ENCODE measurements around the gene EVI2A. TPM values are rescaled to one million over a fixed set of nuclear protein-coding genes. Genes with fewer than 3 reads are reported as not detected.

Gene EVI2A
- total and polyA plus RNA-seq, 9 of the 15 experiments (the other 6 are each of a cell fraction or from before 2014, with no cell fraction given), result 0.06 to 0.37 (median 0.15) TPM; not detected in 3

DNA sequence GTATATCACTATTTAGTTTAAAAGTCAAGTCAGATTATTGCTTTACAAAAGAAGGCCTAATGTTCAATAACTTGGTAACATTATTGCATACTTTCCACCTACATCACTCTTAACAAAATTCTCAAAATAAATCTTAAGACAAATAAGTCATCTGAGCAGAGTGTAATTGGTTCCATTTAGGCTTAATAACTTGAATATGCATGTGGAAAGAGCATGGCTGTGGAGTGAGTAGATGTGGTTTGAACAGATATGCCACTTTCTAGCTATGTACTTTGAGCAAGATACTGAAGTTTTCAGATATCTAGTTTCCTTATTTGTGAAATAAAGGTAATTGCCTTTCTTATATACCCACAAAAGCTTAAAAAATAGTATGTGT, 6.7 kb upstream of the EVI2A start (continued):
- no peak for TF ChIP-seq RBM34 (IDR thresholded peaks at IDR 0.05; ENCODE audit: borderline replicate concordance, insufficient read depth, low read length)

DNA sequence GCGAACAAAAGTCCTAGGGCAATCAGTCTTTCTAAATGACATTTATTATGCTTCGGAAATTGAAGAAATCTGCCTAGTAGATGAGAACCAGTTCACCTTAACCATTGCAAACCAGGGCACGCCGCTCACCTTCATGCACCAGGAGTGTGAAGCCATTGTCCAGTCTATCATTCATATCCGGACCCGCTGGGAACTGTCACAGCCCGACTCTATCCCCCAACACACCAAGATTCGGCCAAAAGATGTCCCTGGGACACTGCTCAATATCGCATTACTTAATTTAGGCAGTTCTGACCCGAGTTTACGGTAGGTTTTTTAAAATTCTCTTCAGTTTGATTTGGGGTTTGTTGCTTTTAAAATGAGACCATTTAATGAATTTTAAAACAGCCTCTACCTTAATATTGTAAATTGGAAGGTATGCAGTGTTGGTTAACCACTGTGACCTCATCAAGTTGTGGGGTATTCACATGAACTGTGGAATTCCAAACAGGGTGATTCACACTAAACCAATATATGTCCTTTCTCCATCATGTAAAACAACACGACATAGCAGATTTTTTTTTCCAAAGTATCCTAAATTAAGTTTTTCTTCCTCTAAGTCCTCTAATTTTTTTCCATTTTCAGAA, 6.2 kb upstream of the EVI2A start:
- no peaks in the 10 kb centered on the region; a peak in 1 of 5 replicates for H3K4me1 ChIP-seq (replicated peaks in 1 of 2; ENCODE audit: control insufficient read depth in 2 of 2, insufficient read depth in 2 of 2, low read length in 2 of 2)
- POLR2A ChIA-PET, result no interaction called here
- DNase-seq (ENCODE audit: extremely low read depth in 1 of 4, low spot score in 3 of 4), result no peak
- intact Hi-C loops (cut with micrococcal nuclease), result no loop called here
- in situ Hi-C loops (cut with MboI), result no loop called here
- no peak overlapping the region for H3K4me3 ChIP-seq
- H3K9me3 ChIP-seq (replicated peaks; ENCODE audit: control insufficient read depth, insufficient read depth, low read depth, low read length), result no peaks in the 10 kb centered on the region
- 89% methylated on average over 12 of the region's 12 CpGs for WGBS (ENCODE audit: insufficient coverage, low coverage, missing lambda C conversion rate)
- no peak overlapping the region for H3K27ac ChIP-seq (ENCODE audit: extremely low read depth, low read depth, low read length)
- H4K20me1 ChIP-seq (replicated peaks; ENCODE audit: control insufficient read depth, insufficient read depth, low read length), result no peaks in the 10 kb centered on the region
- no peak overlapping the region for H3K4me2 ChIP-seq (ENCODE audit: insufficient read depth, low read length)
- no peaks in the 10 kb centered on the region for H3K27me3 ChIP-seq (ENCODE audit: control insufficient read depth in 2 of 2, insufficient read depth in 2 of 2, low read length in 2 of 2)
- TF ChIP-seq SNIP1 (IDR thresholded peaks at IDR 0.05; ENCODE audit: low read depth) (no peak), SMARCB1 (IDR thresholded peaks at IDR 0.05; ENCODE audit: insufficient read length, low read depth) (no peak), ESRRA (IDR thresholded peaks at IDR 0.05; ENCODE audit: borderline replicate concordance, low read depth) (no peak), E2F3 (CRISPR knock-in tag; IDR thresholded peaks at IDR 0.05) (no peak), POLR2AphosphoS5 (IDR thresholded peaks at IDR 0.05; ENCODE audit: control insufficient read depth, insufficient read depth, low read depth, low read length) (no peak), SMC3 (conservative IDR thresholded peaks at IDR 0.05; ENCODE audit: insufficient read depth, low read depth, low read length) (no peak)
- ATAC-seq, result no peak
- CTCF ChIA-PET (ENCODE audit: low intra/inter-chr PET ratio), result no interaction called here
- H3K36me3 ChIP-seq (ENCODE audit: control insufficient read depth, insufficient read depth, low read length), result peaks cover 37% of the 10 kb centered on the region
- no peak for FAIRE-seq
- H3K9me1 ChIP-seq (ENCODE audit: control insufficient read depth, insufficient read depth, low read length), result no peaks in the 10 kb centered on the region
- no peak overlapping the region for H2AFZ ChIP-seq (ENCODE audit: low read depth, low read length)
- BruUV-seq (replicated peaks), result no TSS peak
- no peak overlapping the region for H3K9ac ChIP-seq (ENCODE audit: insufficient read depth in 1 of 2, low read depth in 2 of 2, low read length in 2 of 2)
- no peaks in the 10 kb centered on the region for H3K79me2 ChIP-seq (ENCODE audit: control insufficient read depth, insufficient read depth, low read length)
